Activated CD4-positive, alpha-beta T cell treated with anti-CD3 and anti-CD28 coated beads, Interleukin-2, amount 50 U/mL, for 16 hours (primary cell): ENCODE measurements around the gene OTOS.

Experiments used
- DNase-seq: peaks from one replicate; pipeline ENCODE4 v3.0.0-alpha.2; 2020

OTOS gene

DNA sequence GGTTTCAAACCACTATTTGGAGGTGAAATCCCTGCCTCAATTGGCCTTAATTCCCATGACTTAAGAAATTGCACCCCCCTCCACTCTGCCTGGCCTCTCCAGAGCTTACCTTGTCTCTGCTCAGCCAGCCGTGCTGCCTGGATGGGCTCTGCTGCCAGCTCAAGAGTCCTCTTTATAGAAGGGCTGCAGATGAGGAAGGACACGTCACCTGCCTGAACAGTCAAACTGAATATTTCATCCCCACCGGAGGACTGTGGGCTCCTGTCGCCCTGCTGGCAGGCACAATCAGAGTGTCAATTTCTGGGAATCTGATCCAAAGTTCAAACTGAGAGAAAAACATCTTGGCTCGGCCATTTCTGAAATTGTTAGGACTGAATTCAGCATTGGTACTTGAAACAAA lies at the start of gene OTOS:
OTOS (minus strand) TSS at position 148 of the 400 bp plus-strand sequence. CDS start 332 bp downstream, outside the sequence.
- no peak for DNase-seq

DNA sequence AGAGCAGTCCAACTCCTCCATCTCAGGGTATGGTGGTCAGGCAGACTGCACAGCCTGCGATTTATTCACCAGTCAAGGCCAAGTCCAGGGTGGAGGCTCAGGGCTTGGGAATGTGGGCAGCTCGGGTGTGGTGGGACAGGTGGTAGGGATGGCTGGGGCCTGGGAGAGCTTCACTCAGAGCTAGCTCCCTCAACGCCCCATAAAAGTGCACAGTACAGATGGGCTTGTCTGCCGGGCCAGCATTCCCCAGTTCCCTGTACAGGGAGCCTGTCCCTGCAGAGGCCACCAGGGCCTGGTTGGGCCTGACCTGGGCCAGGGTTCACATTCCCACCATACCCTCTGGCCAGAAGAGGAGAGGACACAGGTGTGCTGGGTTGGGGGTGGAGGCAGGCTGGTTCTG lies 49.2 kb upstream of the OTOS start:
- DNase-seq: no peak

DNA sequence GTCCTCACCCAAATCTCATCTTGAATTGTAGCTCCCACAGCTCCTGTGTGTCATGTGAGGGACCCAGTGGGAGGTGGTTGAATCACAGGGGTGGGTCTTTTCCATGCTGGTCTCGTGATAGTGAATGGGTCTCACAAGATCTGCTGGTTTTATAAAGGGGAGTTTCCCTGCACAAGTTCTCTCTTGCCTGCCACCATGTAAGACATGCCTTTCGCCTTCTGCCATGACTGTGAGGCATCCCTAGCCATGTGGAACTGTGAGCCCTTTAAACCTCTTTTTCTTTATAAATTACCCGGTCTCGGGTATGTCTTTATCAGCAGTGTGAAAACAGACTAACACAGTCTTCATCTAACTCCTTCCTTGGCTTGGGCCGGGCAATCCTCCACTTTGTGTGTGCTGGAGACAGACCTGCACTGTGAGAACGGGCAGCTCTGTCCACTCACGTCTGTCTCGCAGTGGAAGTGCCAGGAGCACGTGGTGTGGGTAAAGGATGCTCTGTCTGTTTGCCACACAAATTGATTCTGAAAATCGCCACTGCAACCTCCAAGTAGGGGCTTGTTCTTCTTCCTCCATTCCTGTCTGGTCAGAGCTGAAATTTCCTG lies 47.6 kb upstream of the OTOS start:
- DNase-seq: no peak

DNA sequence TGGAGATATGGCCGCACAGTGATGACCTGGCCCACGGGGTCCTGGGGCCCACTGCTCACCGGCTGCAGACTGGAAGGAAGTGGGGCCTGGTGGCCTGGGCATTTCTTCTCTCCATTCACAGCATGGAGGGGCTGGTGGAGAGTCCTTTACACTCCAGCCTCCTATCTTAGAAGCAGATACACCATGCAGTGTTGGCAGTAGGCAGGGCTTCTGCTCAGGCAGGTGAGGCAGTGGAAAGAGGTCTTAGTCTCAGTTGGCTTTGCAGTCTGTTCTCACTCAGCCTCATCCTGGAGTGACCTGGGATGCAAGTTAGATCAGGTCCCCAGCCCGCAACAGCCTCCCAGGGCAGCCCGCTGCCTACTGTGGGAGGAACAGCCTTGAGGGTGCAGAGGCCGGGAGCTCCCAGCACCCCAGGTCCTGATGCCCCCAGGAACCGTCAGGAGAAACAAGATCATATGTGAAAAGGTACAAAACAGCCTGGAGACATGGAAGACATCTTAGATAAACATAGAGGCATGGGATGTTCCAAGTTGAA lies 45.8 kb upstream of the OTOS start:
- no peak for DNase-seq

DNA sequence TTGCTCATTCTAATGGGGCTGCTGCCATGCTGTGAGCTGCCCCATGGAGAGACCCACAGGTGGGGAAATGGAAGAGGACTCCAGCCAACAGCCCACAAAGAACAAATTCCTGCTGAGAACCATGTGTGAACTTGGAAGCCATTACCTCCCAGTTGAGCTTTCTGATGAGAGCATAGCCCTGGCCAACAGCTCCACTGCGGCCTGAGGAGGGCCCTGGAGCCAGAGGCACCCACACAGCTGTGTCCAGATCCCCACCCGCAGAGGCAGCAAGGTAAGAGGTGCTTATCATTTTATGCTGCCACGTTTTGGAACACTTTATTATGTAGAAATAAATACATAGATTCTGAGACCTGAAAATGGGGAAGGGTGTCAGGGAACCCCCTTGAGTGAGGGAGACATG lies 44.2 kb upstream of the OTOS start:
- no peak for DNase-seq

DNA sequence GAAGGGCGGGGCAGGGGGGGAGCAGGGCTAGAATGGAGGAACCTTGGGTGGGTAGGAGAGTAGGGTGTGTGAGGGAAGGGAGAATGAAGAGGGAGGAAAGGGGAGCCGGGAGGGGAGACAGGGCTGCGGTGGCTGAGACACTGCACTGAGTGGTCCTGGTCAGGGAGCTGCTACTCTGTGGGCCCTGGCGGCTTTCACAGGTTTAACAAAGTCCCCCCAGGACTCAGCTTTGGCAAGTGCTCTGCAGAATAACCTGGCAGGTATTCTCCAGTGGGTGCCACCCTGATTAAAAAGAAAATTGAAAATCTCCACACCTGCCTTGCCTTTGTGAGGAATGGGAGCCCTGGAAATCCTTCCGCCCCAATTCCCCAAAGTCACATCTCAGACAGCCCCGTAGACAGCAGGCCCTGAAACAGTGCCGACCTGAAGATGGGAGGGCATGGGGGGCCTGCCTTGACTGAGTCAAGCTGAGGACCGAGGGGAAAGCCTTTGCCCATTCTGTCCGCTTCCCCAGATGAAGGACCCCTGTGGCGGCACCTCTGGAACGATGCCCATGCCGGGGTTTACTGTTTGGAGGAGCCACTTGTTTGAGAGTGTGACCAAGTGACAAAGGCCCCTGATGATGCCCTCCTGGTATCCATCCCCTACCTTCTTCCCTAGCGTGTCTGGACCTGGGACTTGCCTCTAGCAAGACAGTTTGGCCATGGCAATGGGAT lies 43.6 kb upstream of the OTOS start:
- DNase-seq: no peak

DNA sequence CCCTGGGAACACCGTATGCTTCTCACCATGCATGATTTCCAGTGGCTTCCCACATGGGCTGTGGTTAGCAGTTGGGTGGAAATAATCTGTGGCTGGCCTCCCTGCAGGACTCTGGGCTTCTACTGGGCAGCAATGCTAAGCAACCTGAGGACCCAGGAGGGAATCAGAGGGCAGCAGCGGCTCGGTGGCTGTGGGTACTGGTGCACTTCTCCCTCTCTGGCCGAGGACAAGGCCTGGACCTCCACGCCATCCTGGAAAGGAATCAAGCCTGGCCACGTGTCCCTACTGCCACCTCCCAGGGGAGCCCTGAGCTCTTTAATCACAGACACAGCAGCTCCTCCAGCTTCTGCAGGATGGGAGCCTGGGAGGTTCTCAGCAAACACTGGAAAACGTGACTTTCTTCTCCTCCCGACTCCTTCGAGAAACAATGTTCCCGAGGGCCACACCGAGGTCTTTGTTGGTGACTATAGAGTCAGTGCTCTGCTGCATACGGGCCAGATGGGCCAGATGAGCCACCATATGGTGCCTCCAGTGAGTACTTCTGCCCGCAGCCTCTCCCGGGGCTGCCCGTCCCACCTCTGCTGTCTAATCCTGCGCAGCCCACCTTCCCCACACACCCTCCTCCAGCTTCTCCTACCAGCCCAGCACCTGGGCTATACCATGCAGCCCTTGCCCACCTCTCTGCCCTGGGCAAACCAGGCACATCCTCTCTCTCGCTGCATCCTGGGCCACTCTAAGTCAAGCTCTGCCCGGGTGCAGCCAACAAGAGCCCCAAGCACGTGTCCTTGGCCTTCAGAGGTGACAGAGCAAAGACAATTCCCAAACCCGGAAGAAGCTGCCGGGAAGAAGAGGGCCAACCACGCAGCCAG lies 42.8 kb upstream of the OTOS start:
- no peak for DNase-seq

DNA sequence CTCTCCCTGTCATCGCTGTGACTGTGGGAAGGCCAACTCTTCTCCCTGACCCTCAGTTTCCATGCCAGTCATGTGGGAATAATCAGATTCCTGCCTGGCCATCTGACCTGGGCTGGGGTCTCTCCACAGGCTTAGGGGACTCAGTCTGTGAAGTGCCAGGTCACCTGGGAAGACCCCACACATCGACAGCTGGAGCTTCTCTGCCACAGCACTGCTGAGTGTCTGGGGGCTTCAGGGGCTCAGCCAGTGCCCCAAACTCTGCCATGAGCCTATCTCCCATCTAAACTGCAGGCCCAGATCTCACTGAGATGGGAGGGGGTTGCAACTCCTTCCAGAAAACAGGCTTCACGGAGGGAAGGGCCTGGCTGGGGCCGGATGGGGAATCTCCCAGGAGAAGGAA lies 42.0 kb upstream of the OTOS start:
- DNase-seq: no peak

DNA sequence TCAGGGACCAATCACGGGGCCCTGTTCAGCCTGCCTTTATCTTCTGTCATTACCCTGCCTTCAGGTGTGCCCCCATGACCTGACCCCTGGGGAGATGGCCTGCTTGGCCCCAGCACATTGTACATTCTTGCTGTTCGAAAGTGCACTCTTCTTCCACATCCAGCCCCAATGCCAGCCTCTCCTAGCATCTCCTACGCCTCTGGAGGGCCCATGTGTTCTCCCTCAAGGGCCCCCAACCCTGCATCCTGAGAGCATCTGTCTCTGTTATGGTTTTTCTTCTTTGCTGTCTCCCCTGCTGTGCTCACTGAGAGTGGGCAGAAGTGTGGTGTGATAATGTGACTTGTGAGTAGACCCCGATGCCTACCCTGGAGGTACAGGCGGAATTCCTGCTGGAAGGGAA lies 41.5 kb upstream of the OTOS start:
- no peak for DNase-seq

DNA sequence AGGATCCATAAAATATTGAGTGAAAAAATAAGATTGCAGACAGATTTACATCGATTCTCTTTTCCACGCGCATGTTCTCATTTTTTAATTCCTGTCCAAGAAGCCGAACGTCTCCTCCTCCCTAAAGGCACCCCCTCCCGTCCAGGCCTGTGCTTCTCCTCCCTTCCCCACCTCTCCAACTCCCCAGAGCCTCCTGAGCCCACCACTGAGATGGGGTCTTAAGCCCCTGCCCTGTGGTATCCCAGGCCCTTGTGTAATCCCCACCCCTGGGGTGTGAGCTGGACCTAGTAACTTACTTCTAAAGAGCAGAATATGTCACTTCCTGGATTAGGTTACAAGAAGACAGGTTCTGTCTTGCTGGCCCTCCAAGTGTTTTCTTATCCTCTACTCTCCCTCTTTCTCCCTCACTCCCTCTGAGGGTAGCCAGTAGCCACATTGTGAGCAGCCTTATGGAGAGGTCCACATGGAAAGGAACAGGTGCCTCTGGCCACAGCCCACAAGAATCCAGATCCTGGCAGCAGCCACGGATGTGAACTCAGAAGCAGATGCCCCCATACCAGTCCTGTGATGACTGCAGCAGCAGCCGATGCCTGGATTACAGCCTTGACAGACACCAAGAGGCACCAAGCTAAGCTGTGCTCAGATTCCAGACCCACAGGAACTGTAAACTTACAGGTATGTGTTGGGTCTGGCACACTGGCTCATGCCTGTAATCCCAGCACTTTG lies 39.6 kb upstream of the OTOS start:
- DNase-seq: no peak

DNA sequence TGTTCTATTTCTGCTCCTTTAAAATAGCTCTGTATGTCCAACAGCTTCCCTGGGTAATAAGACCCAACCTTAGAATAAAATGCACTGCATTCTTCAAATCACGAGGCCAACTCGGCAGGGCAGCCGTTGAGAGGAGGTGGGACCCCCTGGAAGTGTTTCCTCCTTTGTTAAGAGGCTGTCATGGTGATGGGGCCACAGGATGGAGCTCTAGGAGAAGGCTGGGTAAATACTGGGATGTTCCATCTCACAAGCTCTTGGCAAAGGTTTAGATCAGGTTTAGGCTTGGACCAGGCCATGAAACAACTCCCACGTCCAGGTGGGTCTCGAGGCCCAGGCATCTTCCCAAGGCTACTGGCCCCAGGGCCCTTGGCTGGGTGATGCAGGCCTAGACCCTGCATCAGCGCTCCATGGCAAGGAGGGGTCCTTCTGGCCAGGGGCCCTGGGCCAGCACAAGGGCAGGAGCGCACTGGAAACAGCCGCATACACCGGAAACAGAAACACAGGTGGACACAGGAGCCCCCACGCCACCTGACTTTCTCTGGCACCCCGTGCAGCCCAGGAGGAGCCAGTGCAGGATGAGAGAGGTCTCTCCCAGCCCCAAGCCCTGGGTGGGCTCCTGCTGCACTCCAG lies 38.8 kb upstream of the OTOS start:
- no peak for DNase-seq

DNA sequence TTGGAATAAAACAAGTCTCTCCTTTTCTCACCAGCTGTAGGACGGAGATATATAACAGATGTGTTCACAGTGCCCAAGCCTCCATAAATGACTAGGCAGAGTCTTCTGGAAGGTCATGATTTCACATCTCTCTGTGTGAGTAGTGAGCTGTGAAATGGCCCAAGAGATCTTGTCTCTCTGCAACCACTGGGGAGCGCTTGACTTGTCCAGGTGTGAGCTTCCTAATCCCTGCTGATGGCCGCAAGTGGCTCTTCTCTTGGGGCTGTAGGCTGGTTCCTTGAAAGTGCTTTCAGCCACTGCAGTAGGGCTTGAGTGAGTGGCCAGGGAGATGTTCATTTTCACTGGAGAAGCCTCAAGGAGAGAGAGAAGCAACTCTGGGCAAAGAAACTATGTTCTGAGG lies 38.1 kb upstream of the OTOS start:
- DNase-seq: no peak

DNA sequence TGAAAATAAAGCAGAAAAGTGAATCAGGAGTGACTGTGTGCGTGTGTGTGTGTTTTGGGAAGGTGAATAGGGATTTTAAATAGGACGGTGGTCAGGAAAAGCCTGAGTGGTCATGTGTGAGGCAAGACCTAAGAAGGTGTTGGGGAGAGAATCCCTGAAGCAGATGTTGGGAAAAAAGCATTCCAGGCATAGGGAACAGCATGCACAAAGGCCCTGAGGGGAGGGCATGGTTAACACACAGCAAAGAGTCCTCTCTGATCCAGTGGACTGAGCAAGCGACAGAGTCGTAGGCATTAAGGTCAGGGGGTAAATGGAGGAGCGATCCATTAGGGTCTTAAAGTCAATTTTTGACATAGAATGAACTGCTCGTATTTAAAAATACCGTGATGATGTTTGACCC lies 34.0 kb upstream of the OTOS start:
- DNase-seq: no peak

DNA sequence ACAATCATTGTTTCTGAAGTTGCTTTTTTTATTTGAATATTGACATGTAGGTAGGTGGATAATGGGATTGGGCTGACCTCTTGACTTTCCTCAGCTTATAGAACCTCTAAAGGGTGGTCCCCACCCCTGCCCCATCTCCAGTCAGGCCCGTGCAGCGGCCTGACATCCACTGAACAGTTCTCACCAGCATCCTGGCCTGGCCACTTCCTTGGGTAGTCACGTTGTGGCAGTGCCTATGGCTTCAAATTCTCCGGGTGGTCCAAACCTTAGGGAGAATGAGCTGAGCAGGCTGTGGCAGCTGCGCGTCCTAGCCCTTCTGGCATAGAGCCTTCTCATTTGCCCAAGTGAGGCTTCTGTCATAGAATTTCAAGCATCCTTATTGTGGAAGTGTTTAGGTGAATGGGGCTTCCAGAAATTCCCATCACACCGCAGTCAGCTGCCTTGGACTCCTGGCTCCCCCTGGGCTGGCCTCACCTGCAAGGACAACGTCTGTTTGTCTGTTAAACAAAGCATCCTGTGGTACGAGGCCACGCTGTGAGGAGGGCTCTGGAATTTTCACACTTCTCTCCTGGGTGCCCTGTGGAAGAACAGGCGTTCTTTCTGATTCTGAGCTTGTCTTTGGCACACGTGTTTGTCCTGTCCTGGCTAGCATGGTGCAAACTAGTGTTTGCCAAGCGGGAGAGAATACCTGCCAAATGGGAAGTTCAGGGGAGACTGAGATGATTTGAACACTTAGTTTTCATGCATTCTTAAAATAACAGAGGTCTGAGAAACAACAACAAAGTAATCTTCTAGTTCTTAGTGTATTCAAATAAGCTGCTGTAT lies 31.8 kb upstream of the OTOS start:
- DNase-seq: no peak

DNA sequence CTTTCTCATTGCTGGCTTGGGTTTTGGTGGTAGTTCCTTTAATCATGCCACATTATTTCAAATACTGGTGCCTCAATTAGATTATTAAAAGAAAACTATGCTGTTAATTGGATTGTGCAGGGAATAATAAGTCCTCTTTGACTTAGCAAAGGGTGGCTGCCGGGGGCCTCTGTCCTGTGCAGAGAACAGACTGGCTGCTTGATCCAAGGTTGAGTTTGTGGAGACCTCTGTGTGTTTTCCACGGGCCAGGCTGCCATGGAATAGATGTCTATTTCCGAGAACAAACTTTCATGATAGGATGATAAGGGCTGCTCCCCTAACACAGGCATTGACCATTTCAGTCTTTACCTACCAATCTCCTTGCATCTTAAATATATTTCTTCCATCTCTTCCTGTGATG lies 30.4 kb upstream of the OTOS start:
- DNase-seq: no peak

DNA sequence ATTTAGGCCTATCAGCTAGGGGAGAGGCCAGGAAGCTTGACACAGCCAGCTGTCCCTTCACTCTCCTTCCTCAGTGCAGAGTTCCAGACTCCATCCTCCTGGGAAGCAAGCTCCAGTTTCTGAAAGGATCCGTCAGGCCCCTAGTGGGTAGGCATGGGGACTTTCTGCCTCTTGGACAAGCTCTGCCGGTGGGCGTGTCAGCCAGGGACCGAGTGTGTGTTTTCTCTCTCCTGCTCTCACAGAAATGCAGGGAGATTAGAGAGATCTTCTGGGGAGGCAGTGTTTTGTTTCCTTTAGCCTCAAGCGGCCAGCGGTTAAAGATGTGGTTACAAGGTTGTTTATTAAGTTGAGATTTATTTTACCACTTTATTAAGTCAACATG lies 29.9 kb upstream of the OTOS start:
- DNase-seq: no peak

DNA sequence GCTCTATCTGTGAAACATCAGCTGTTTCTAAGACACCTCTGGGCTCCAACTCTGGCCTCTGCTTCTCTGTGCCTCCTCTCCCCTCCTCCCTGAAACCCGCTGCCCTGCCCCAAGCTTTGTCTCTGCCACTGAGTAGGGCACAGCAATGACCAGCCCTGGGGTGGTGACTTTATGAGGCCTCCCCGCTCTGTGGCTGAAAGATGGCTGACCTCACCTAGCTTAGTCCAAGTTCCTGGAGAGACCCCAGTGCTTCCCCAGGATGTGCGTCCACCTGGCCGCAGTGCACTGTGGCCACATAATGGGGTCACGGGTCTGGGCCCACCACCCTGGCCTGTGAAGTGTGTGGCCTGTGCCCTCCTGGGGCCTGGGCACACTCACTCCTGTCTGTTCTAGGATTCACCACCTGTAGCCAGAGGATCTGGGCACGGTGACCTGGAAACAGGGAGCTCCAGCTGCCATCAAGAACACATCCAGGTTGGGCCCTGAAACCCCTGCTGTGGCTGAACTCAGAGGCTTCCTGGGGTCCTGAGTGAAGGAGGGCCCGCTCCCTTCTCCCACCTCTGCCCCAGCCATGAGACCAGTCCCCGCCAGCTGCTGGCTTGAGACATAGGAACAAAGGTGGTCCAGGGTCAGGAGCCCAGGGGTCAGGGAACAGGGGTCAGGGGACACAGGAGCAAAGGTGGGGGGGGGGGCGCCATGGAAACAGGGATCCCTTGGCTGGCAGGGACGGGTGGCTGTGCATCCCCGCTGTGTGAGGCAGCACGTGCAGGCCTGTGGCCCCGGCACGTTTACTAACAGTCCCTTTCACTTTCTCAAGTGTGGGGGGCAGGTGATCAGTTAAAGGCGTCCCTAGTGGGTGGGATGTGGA lies 29.3 kb upstream of the OTOS start:
- no peak for DNase-seq

DNA sequence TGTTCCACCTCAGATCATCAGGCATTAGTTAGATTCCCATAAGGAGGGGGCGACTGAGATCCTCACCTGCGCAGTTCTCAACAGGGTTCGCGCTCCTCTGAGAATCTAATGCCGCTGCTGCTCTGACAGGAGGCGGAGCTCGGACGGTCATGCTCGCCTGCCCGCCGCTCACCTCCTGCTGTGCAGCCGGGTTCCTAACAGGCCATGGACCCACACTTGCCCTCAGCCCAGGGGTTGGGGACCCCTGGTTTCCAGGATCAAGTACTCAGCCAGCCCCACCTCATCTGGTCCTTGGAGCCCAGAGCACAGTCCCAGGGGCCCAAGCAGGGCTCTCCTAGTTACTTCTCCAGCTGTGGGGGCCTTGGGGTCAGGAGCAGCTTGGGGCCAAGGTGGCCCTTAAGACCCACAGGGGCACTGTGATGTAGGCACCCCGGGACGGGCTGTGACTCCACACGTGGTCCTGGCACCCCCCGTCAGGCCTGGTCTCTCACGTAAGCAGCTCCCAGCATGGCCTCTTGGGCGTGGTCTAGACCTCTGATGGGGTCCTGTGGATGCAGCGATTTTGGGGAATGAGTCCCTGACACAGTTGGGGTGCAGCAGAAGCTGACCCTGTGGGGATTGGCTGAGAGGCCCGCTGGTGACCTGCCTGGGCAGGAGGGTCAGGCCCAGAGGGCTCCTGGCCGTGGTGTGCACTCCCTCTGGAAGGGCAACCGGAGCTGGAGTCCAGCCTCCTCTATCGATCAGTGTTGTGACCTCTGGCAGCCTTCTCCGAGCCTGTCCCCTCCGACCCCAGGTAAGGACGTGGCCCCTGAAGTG lies 28.3 kb upstream of the OTOS start:
- DNase-seq: no peak

DNA sequence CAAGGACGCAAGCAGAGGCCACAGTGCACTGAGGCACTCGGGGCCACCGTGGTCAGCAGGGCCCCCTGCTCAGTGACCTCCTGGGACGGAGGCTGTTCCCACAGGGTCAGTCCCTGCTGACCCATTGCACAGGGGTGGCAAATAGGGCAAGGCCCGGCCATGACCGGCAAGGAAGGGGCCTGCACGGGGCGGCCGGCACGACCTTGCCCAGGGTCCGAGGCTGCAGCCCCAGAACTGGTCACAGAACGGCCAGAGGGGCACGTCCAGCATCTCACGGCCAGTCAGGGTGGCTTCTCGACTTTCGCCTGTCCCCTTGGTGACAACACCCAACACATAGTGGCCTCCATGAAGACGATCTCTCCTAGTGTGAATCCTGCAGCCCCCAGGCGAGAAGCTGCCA lies 27.6 kb upstream of the OTOS start:
- DNase-seq: no peak

DNA sequence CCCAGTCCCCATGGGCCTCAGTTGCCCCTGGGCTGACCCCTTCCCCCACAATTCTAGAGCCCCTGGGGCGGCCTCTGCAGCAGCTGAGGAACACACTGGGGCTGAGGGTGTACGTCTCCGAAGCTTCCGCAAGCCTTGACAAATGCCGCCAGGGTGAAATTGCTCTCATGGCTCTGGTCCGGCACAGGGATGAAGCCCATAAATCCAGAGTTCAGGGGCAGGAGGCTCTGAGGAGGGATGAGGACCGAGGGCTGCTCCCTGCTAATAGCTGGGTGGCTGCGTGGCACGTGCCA lies 27.1 kb upstream of the OTOS start:
- no peak for DNase-seq
